IPS-18c (cell line): ENCODE data around the gene CHRM1.
"Not testable (repeated sequence)": the region's sequence is repeated elsewhere in the genome, so short reads cannot be mapped to it uniquely, and the experiment has no call there.

Source experiments
- H3K4me3 ChIP-seq: 2 replicates; pipeline ENCODE4 v1.7.0; 2013; ENCODE audit warnings: low read depth, mild to moderate bottlenecking, low read length, moderate library complexity; ENCODE audit not compliant: insufficient read depth
- H3K9me3 ChIP-seq: one replicate; pipeline ENCODE4 v1.6.1; 2013; ENCODE audit warnings: mild to moderate bottlenecking, low read length, moderate library complexity; ENCODE audit not compliant: control insufficient read depth, insufficient read depth

CHRM1 gene, protein sequence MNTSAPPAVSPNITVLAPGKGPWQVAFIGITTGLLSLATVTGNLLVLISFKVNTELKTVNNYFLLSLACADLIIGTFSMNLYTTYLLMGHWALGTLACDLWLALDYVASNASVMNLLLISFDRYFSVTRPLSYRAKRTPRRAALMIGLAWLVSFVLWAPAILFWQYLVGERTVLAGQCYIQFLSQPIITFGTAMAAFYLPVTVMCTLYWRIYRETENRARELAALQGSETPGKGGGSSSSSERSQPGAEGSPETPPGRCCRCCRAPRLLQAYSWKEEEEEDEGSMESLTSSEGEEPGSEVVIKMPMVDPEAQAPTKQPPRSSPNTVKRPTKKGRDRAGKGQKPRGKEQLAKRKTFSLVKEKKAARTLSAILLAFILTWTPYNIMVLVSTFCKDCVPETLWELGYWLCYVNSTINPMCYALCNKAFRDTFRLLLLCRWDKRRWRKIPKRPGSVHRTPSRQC

DNA sequence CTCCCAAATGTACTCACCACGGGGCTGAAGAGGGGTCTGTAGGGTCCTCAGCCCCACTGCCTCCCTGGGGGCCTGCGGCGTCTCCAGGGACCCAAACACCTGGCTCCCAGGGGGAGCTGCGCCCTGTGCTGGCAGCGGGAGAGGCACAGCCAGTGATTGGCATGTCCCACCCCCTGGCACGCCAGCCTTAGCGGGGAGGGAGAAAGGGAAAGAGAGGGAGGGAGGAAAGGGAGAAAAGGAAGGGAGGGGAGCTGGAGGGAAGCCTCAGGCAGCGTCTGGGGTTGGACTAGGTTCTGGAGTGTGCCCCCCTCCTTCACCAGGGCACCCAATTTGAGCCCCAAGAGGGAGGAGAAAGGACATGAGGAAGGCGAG lies at the start of gene CHRM1:
TSS of gene CHRM1 (minus strand) at position 163 of the 372 bp plus-strand sequence. CDS start 10,263 bp downstream, outside the sequence.
- H3K9me3 ChIP-seq = peaks cover 2% of the 10 kb centered on the region
- H3K4me3 ChIP-seq = no peak within 1 kb of the TSS

DNA sequence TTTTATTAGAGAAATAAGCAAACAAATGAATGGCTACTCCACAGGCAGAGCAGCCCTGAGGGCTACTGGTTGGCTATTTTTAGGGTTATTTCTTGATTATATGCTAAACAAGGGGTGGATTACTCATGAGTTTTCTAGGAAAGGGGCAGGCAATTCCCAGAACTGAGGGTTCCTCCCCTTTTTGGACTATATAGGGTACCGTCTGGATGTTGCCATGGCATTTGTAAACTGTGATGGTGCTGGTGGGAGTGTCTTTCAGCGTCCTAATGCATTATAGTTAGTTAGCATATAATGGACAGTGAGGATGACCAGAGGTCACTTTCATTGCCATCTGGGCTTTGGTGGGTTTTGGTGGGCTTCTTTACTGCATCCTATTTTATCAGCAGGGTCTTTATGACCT lies 44.4 kb upstream of the CHRM1 start:
- H3K4me3 ChIP-seq = no peak overlapping the region
- no peaks in the 10 kb centered on the region for H3K9me3 ChIP-seq

DNA sequence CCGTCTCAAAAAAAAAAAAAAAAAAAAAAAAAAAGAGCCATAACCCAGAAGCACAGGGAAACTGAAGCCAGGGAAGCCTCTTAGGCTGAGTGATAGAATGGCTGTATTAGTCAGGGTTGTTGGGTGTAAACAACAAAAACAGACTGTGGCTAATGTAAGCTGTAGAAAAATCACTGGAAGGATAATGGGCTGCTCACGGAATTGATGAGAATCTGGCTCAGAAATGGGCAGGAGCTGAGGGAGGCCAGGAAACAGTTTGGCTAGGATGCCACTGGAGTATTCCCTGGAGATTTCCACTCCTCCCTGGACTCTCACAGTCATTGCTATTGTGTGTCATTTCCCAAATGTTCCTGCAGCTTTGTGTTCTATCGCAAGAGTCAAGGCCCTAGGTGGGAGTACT lies 41.2 kb upstream of the CHRM1 start:
- Histone ChIP-seq H3K9me3 (no peaks in the 10 kb centered on the region), H3K4me3 (no peak overlapping the region)

DNA sequence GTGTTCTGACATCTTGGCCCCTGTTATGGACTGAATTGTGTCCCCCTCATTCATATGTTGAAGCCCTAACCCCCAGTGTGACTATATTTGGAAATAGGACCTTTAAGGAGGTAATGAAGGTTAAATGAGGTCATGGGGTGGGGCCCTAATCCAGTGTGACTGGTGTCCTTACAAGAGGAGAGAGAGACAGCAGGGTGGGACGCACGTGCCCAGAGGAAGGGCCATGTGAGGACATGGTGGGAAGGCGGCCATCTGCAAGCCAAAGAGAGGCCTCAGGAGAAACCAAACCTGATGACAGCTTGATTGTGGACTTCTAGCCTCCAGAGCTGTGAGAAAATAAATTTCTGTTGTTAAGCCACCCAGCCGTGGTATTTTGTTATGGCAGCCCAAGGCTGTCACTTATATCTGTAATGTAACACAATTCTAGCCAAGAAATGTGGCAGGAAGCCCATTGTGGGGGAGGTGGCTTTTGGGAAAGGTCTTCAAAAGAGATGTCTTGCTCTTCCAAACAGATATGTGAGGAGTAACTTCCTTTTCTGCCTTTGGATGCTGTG lies 39.9 kb upstream of the CHRM1 start:
- no peak overlapping the region for H3K4me3 ChIP-seq
- no peaks in the 10 kb centered on the region for H3K9me3 ChIP-seq

DNA sequence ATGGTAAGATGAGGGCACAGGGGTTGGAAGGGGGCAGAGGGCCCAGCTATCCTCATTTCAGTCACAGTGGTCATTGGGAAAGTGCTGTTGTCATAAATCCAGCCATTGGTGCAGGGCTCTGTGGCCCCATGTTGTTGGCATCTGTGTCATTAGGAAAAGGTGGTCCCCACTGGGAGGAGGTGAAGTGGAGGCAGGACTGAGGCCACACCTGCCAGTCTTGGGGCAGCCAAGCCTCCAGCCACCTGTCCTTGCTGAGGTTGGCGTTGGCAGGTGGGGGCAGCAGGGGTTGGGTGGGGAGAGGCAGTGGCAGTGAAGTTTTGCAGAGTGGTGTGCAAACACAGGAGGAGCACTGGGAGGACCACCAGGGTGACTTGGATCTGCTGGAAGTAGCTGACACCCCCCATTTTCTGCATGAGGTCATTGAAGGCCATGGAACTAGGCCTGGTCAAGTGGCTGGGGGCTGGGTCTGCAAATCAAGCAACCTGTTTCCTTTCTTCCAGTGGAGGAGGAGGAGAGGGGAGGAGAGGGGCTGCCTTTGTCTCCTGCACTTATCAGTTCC lies 38.3 kb upstream of the CHRM1 start:
- Histone ChIP-seq H3K9me3 (no peaks in the 10 kb centered on the region), H3K4me3 (no peak overlapping the region)

DNA sequence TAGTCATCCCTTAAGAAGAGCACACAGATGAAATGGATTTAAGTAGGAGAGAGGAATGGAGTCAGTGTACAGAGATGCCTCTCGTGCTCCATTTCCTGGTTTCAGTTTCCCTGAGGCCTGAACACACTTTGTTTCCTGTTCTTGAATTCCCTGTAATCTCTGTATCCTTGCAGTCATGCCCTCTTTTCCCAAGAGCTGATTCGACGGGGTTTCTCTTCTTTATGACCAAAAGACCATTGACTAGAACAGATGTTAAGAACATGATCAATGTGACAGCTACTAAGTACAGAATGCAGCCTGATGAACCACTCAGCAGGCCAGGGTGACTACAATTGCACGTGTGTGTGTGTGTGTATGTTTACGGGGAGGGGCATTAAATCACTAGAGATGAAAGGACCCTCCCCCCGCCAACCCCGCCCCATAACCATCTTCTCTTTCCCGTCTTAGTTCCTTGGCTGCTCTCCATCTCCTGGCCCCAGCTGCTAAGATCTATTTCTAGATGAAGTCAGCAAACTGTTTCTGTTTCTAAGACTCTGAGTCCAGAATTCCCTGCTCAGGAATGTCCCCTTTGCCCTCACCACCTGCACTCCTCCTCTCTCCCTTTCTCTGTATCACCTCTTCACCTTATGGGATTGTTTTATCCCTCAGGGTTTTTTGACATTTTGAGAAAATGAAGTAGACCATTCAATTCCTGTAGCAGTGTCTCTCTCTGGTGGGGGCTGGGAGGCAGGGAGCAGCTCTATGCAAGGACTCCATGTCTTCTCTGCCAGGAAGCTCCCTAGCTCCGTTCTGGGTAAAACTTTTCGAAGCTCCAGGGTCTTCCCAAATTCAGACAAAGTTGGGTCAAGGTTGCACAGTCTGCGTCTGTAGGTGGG lies 37.6 kb upstream of the CHRM1 start:
- Histone ChIP-seq H3K4me3 (no peak overlapping the region), H3K9me3 (no peaks in the 10 kb centered on the region)

DNA sequence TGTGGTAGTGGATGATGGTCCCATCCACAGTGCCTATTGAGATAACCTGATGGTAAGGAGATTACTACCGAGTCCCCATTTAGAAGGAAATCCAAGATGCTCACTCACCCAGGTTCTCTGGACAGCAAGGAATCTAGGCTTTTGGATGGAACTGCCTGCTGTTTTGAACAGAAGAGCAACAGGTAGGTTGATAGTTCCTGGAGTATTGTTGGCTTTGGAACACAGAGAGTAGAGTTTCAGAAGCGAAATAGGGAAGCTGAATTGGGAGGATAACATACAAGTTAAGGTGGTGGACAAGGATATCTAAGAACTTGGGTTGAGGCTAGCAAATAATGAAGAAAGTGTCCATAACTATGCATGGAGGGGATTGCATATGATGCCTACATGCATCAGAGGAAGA lies 36.0 kb upstream of the CHRM1 start:
- Histone ChIP-seq H3K4me3 (no peak overlapping the region), H3K9me3 (no peaks in the 10 kb centered on the region)

GRCh38 chr11:62954478-62954877 lies 33.3 kb upstream of the CHRM1 start:
- Histone ChIP-seq H3K9me3 (peaks cover 3% of the 10 kb centered on the region), H3K4me3 (no peak overlapping the region)

DNA sequence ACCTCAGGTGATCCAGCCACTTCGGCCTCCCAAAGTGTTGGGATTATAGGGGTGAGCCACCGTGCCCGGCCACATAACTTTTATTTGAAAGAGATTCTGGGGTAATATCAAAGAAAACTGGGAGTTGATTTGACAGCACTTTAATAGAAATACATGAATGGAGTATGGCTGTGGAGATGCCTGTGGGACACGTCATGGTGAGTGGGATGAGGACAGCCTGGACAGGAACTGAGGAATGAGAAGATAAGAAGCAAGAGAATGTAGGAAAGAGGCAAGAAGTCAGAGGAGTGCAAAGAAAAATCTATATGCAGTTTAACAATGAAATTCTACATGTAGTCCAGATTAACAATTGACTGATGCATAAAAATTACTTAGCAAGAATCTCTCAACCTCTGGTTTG lies 32.6 kb upstream of the CHRM1 start:
- peaks cover 3% of the 10 kb centered on the region for H3K9me3 ChIP-seq
- H3K4me3 ChIP-seq = no peak overlapping the region

- no peak overlapping the region for H3K4me3 ChIP-seq
- peaks cover 3% of the 10 kb centered on the region for H3K9me3 ChIP-seq
Measured at GRCh38 chr11:62948765-62949320, 27.7 kb upstream of the CHRM1 start.

GRCh38 chr11:62945538-62945937 lies 24.4 kb upstream of the CHRM1 start:
- not testable (repeated sequence) for H3K4me3 ChIP-seq, H3K9me3 ChIP-seq

DNA sequence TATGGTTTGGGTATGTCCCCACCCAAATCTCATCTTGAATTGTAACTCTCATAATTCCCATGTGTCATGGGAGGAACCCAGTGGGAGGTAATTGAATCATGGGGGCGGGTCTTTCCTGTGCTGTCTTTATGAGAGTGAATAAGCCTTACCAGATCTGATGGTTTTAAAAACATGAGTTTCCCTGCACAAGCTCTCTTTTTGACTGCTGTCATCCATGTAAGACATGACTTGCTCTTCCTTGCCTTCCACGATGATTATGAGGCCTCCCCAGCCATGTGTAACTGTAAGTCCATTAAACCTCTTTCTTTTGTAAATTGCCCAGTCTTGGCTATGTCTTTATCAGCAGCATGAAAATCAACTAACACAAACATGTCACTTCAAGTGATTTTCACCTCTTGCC lies 16.4 kb upstream of the CHRM1 start:
- H3K4me3 ChIP-seq, H3K9me3 ChIP-seq: not testable (repeated sequence)

DNA sequence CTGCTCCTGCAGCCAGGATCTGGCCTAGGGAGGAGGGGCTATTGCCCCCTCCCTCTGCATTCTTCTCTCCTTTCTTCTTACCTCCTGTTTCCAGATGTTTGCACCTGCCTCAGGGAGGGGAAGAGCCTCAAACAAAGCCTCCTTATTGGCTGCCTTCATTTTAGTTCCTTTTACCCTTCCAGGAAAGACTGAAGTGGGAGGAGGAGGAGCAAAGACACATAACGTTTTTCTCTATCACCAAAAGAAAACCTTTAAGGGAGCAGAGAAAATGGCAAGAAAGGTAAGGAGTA lies 13.3 kb upstream of the CHRM1 start:
- Histone ChIP-seq H3K4me3 (no peak overlapping the region), H3K9me3 (peaks cover 2% of the 10 kb centered on the region)

DNA sequence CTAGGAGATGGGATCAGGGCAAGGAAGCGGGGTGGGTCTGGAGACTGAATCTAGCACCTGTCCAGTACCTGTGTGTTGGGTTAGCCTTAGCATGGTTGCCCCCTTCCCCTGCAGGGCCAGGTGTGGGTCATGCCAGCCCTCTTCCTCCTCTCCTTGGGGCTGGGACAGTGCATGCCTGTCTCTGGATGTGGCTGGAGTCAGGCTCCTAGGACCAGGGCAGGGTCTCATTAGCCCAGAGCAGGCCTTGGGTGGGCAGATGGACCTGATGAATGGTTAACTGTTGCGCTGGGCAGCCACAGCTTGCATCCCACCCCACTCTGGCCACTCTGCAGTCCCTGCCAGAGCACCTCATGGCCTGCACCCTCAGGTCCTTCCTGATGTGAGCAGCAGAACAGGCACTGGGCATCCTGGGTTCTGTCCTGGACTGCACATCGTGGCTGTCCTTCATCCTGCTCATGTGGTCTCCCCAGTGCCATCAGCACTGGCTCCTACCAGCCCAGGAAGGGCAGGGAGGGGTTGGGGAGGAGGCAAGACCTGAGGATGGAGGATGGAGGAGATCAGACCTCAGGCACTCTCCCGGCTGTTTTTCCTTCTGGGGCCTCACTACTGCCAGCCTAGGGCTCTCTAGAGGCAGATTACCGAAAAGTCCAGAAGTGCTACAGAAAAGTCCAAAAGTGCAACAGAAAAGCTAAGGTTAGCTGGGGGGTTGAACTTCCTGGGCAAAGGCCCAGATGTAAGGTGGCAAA lies 12.8 kb upstream of the CHRM1 start:
- H3K9me3 ChIP-seq = peaks cover 2% of the 10 kb centered on the region
- no peak overlapping the region for H3K4me3 ChIP-seq

DNA sequence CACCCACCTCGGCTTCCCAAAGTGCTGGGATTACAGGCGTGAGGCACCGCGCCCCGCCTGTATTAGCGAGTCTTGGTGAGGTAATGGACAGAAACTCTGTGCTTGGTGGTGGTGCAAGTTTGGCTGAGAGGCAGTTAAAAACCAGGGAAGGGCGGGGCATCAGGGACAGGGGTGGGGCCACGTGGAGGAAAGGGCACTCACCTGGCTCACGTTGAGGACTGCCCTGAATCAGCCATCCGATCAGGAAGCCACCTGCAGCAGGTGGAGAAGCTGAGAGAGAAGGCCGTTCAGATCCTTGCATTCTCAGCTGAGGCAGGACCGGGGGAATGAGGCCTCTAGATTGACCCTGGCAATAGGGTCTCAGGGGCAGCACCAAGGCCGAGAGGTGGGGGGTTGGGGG lies 12.1 kb upstream of the CHRM1 start:
- Histone ChIP-seq H3K4me3 (no peak overlapping the region), H3K9me3 (peaks cover 6% of the 10 kb centered on the region)

GRCh38 chr11:62931499-62932278 lies 10.5 kb upstream of the CHRM1 start:
- Histone ChIP-seq H3K4me3 (no peak overlapping the region), H3K9me3 (peaks cover 4% of the 10 kb centered on the region)
